Brain pericyte (primary cell): ENCODE data around the gene TOX2.

Source experiments
- DNase-seq: peaks from one replicate; pipeline ENCODE4 v3.0.0-alpha.2; 2012; ENCODE audit warnings: low read depth, low spot score

The TOX2 gene

GRCh38 chr20:44019638-44020335 lies 105.1 kb downstream of the TOX2 start:
- DNase-seq, result no peak

- DNase-seq, result no peak
Observed at GRCh38 chr20:44020406-44021148, 105.9 kb downstream of the TOX2 start.

GRCh38 chr20:44021186-44021585 lies 106.5 kb downstream of the TOX2 start:
- DNase-seq, result no peak

- no peak for DNase-seq
Observed at GRCh38 chr20:44021900-44022299, 107.2 kb downstream of the TOX2 start.

- no peak for DNase-seq
Observed at GRCh38 chr20:44022464-44022863, 107.8 kb downstream of the TOX2 start.

GRCh38 chr20:44023515-44024371 lies 109.1 kb downstream of the TOX2 start:
- no peak for DNase-seq

- no peak for DNase-seq
Observed at GRCh38 chr20:44024820-44025580, 110.3 kb downstream of the TOX2 start.

GRCh38 chr20:44025756-44026155 lies 111.1 kb downstream of the TOX2 start:
- DNase-seq, result no peak

- DNase-seq, result no peak
Observed at GRCh38 chr20:44026647-44027342, 112.1 kb downstream of the TOX2 start.

GRCh38 chr20:44027343-44028002 lies 112.8 kb downstream of the TOX2 start:
- no peak for DNase-seq

GRCh38 chr20:44028003-44028730 lies 113.5 kb downstream of the TOX2 start:
- no peak for DNase-seq

- DNase-seq, result no peak
Observed at GRCh38 chr20:44028868-44029847, 114.5 kb downstream of the TOX2 start.

GRCh38 chr20:44029848-44030230 lies 115.2 kb downstream of the TOX2 start:
- DNase-seq, result no peak

GRCh38 chr20:44030394-44030793 lies 115.7 kb downstream of the TOX2 start:
- DNase-seq, result no peak

- no peak for DNase-seq
Observed at GRCh38 chr20:44031001-44031574, 116.4 kb downstream of the TOX2 start.

GRCh38 chr20:44031781-44032582 lies 117.3 kb downstream of the TOX2 start:
- no peak for DNase-seq

GRCh38 chr20:44032583-44033331 lies 118.1 kb downstream of the TOX2 start:
- no peak for DNase-seq
